Uterus (tissue), 4 donors: ENCODE results near the gene RPN1. TPM values are rescaled to one million over a fixed set of nuclear protein-coding genes. Genes with fewer than 3 reads are reported as not detected.

Experiments
- DNase-seq, 2 donors: peaks; one replicate each; pipeline ENCODE4 v3.0.0-alpha.2; 2019 to 2020
- H3K27ac ChIP-seq, 2 donors: fragments of 200-600 bp; sonication (generic); 1 replicate in 1 of 2; 2 replicates in 1 of 2; pipeline ENCODE4 v1.5.1; 2016 to 2018
- H3K27me3 ChIP-seq, 2 donors: fragments of 200-600 bp; sonication (generic); one replicate each; pipeline ENCODE4 v1.5.1; 2018 to 2019; ENCODE audit warnings: control low read depth in 1 of 2
- H3K36me3 ChIP-seq, 2 donors: fragments of 200-600 bp; sonication (generic); one replicate each; pipeline ENCODE4 v1.5.1; 2019; ENCODE audit warnings: control low read depth in 1 of 2
- H3K4me1 ChIP-seq, 2 donors: fragments of 200-600 bp; sonication (generic); one replicate each; pipeline ENCODE4 v1.5.1; 2018 to 2019; ENCODE audit warnings: control low read depth in 1 of 2
- H3K4me3 ChIP-seq, 2 donors: fragments of 200-600 bp; sonication (generic); 1 replicate in 1 of 2; 2 replicates in 1 of 2; pipeline ENCODE4 v1.5.1; 2018 to 2019; ENCODE audit warnings: mild to moderate bottlenecking in 1 of 2
- H3K9me3 ChIP-seq, 2 donors: fragments of 200-600 bp; sonication (generic); one replicate each; pipeline ENCODE4 v1.5.1; 2019; ENCODE audit warnings: control low read depth in 1 of 2
- POLR2A ChIP-seq, 2 donors: fragments of 450-650 bp; IDR thresholded peaks; one replicate each; pipeline ENCODE4 v1.6.1; 2016; ENCODE audit warnings: antibody characterized with exemption in 2 of 2, mild to moderate bottlenecking in 1 of 2, moderate library complexity in 1 of 2
- intact Hi-C: fragments of 100-400 bp; cut with DNase I; formaldehyde crosslinking; loops from one replicate; pipeline ENCODE4 v1.15.1; 2023; ENCODE audit warnings: low total_unique reads
- total RNA-seq, 4 donors: library from RNA; depleted of rRNA in 3 of 4; stranded (reverse); fragments of >200 nt in 3 of 4; gene quantifications; one replicate each; pipeline versions ENCODE4 v1.1.0 to v1.2.4, GENCODE V29; 2014 to 2023
- TF ChIP-seq, protein P1 (sequence below), 4 experiments: fragments of 200-600 bp in 2 of 4; fragments of 450-650 bp in 2 of 4; sonication (generic) in 2 of 4; IDR thresholded peaks; one replicate each; pipeline ENCODE4 v1.5.1; 2016 to 2019; ENCODE audit warnings: antibody characterized with exemption in 4 of 4, mild to moderate bottlenecking in 2 of 4, moderate library complexity in 1 of 4
- donor health status: DM: yes; HTN: yes; CAD: no.

The RPN1 gene
- total RNA-seq, 4 donors from 2014 or later: 134 to 307 (median 209) TPM

DNA sequence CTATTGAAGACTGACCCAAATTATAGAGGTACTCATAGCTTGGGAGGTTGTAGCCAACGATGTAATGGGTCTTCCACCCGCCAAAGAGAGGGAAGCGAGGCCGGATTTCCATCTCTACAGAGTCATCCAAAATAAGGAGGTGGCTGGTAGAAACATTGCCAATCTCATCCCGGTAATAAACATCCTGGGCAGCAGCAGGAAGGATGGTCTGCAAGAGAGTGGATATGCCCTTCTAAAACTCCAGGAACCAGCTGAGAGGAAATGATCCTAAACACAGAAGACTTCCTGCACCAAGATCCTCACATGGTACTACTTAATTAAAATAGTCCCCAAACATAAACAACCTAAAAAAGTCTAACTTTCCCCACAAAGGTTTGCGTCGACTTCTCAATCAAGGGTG is 20.7 kb downstream of the RPN1 start:
- no peak overlapping the region for H3K4me3 ChIP-seq
- intact Hi-C loops: no loop called here
- no peak for DNase-seq
- H3K4me1 ChIP-seq: no peaks in the 10 kb centered on the region
- TF ChIP-seq, protein P1, sequence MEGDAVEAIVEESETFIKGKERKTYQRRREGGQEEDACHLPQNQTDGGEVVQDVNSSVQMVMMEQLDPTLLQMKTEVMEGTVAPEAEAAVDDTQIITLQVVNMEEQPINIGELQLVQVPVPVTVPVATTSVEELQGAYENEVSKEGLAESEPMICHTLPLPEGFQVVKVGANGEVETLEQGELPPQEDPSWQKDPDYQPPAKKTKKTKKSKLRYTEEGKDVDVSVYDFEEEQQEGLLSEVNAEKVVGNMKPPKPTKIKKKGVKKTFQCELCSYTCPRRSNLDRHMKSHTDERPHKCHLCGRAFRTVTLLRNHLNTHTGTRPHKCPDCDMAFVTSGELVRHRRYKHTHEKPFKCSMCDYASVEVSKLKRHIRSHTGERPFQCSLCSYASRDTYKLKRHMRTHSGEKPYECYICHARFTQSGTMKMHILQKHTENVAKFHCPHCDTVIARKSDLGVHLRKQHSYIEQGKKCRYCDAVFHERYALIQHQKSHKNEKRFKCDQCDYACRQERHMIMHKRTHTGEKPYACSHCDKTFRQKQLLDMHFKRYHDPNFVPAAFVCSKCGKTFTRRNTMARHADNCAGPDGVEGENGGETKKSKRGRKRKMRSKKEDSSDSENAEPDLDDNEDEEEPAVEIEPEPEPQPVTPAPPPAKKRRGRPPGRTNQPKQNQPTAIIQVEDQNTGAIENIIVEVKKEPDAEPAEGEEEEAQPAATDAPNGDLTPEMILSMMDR (IDR thresholded peaks at IDR 0.05): no peak
- TF ChIP-seq POLR2A (IDR thresholded peaks at IDR 0.05): no peak
- no peaks in the 10 kb centered on the region for H3K9me3 ChIP-seq
- H3K27me3 ChIP-seq: no peaks in the 10 kb centered on the region
- no peak overlapping the region for H3K27ac ChIP-seq
- H3K36me3 ChIP-seq: no peaks in the 10 kb centered on the region

DNA sequence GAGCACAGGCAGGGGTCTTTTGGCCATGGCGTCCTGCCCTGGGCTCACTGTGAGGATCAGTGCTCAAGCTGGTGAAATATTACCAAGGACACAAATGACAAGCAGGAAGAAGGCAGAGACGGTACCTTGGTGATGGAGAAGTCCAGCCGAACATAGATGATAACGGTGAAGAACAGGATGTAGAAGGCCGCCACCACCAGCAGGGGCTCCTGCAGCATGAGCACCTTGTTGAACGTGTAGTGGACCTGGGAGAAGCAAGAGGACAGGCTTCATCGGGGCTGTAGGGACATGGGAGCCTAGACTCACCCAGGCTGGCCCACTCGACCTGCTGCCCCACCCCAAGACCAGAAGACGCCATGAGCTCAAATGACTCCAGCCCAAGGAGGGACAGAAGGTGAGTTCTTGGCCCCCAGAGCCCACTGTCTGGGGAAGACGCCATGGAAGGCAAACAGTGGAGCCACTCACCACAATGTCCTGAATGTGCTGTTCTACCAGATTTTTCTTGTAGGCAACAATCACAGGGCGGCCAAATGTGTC is 25.1 kb downstream of the RPN1 start:
- no peak for TF ChIP-seq POLR2A (IDR thresholded peaks at IDR 0.05)
- TF ChIP-seq, protein P1 (IDR thresholded peaks at IDR 0.05): no peak
- no peak for DNase-seq
- intact Hi-C loops: no loop called here
- Histone ChIP-seq H3K9me3 (no peaks in the 10 kb centered on the region), H3K4me1 (no peaks in the 10 kb centered on the region), H3K27ac (no peak overlapping the region), H3K36me3 (no peaks in the 10 kb centered on the region), H3K4me3 (no peak overlapping the region), H3K27me3 (no peaks in the 10 kb centered on the region)

DNA sequence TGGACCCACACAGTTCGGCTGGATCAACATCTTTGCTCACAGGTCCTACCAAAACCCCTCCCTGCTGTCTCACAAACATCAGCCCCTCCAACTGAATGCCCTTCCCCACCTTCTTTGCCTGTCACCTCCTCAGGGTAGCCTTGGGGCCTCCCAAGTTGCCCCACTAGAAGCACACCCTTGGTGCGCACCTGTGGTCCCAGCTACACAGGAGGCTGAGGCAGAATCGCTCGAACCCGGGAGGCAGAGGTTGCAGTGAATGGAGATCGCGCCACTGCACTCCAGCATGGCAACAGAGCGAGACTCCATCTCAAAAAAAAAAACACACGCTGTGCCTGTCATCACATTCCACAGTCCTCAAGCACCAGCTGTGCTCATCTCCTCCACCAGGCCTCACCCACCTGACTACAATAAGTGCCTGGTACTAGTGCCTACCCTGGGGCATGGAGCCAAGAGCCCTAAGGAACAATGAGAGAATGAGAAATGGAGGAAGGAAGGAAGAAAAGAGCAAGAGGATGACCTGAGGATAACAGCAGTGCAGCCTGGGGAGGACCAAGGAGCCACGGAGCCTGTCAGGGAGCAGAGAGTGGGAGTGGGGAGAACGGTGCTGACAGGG is 26.0 kb downstream of the RPN1 start:
- H3K36me3 ChIP-seq: no peaks in the 10 kb centered on the region

DNA sequence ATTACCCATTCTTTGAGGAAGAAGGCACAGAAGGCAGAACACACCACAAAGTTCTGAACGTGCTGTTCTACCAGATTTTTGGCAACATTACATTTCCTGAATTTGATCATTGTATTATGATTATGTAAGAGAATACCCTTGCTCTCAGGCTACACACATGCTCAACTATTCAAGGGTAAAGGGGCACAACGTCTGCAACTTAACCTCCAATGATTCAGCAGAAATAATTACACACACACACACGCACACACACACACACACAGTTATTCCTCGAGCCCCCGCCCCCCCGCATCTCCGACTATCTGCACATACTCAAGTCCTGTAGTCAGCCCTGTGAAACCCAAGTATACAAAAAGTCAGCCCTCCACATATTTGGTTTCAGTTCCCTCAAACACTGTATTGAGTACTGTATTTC is 26.8 kb downstream of the RPN1 start:
- intact Hi-C loops: no loop called here

More for the DNA sequence above, 26.0 kb downstream of the RPN1 start:
- no peak for DNase-seq
- H3K4me3 ChIP-seq: no peak overlapping the region
- intact Hi-C loops: no loop called here
- no peak for TF ChIP-seq POLR2A (IDR thresholded peaks at IDR 0.05)
- TF ChIP-seq, protein P1 (IDR thresholded peaks at IDR 0.05): no peak
- peak overlapping the region in 1 of 2 donors; percentile 20 for H3K27ac ChIP-seq
- no peaks in the 10 kb centered on the region for H3K9me3 ChIP-seq
- no peaks in the 10 kb centered on the region for H3K4me1 ChIP-seq
- no peaks in the 10 kb centered on the region for H3K27me3 ChIP-seq

DNA sequence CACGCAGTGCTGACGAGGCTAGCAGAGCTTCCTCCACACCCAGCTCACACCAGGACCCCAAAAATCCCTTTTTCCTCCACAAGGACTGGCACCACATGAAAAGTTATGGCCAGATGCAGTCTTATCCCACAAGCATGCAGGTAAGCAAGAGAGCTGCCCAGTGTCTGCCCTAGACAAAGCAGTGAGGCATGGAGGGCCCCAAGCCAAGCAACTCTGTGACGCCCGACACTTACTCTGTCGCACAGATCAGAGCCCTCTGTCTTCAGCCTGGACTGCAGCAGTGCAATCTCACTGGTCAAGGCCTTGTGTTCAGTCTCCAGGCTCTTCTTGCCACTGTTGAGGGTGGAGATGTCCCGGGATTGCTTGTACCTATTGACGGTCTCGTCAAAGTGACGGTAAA is 28.7 kb downstream of the RPN1 start:
- intact Hi-C loops: no loop called here
- H3K9me3 ChIP-seq: no peaks in the 10 kb centered on the region
- no peak overlapping the region for H3K27ac ChIP-seq
- no peaks in the 10 kb centered on the region for H3K36me3 ChIP-seq
- H3K4me3 ChIP-seq: no peak overlapping the region
- H3K4me1 ChIP-seq: no peaks in the 10 kb centered on the region
- no peak for DNase-seq
- no peak for TF ChIP-seq POLR2A (IDR thresholded peaks at IDR 0.05)
- TF ChIP-seq, protein P1 (IDR thresholded peaks at IDR 0.05): no peak
- H3K27me3 ChIP-seq: no peaks in the 10 kb centered on the region

More for the DNA sequence above, 26.8 kb downstream of the RPN1 start:
- Histone ChIP-seq H3K4me3 (no peak overlapping the region), H3K27ac (peak overlapping the region in 1 of 2 donors; percentile 46), H3K36me3 (no peaks in the 10 kb centered on the region), H3K4me1 (no peaks in the 10 kb centered on the region), H3K9me3 (no peaks in the 10 kb centered on the region), H3K27me3 (no peaks in the 10 kb centered on the region)
- TF ChIP-seq POLR2A (IDR thresholded peaks at IDR 0.05): no peak
- TF ChIP-seq, protein P1 (IDR thresholded peaks at IDR 0.05): no peak
- no peak for DNase-seq
